A673 (cell line): Measurements from ENCODE around the gene SND1. TPM values are rescaled to one million over a fixed set of nuclear protein-coding genes. Genes with fewer than 3 reads are reported as not detected.

Source experiments
- BruUV-seq: library from RNA; stranded (reverse); fragments of 400-500 nt; replicated peaks from 2 replicates; lab custom pipeline; 2021; lab: Mats Ljungman, UMichigan
- CTCF ChIA-PET: fragments of 300-600 bp; sonication (Branson Sonifier 250); formaldehyde crosslinking; loops from one replicate; lab custom pipeline; 2022; ENCODE audit warnings: antibody characterized with exemption; lab: Charles Lee
- POLR2A ChIA-PET: fragments of 300-600 bp; sonication (Branson Sonifier 250); formaldehyde crosslinking; loops from one replicate; lab custom pipeline; 2022; ENCODE audit warnings: antibody characterized with exemption; ENCODE audit not compliant: low non-redundant PET; lab: Charles Lee
- DNase-seq: peaks from one replicate; pipeline ENCODE4 v3.0.0-alpha.2; 2015; ENCODE audit warnings: low spot score
- H3K27ac ChIP-seq: fragments of 200-600 bp; sonication (generic); 2 replicates; pipeline ENCODE4 v1.5.1; 2016; ENCODE audit warnings: mixed run types, low read depth, mild to moderate bottlenecking, mixed read lengths, antibody characterized with exemption, low read length; ENCODE audit not compliant: poor library complexity, severe bottlenecking
- H3K27me3 ChIP-seq: fragments of 200-600 bp; sonication (generic); replicated peaks from 2 replicates; pipeline ENCODE4 v1.6.1; 2017; ENCODE audit warnings: mixed run types, low read depth, mild to moderate bottlenecking, mixed read lengths, antibody characterized with exemption, low read length; ENCODE audit not compliant: insufficient read depth, poor library complexity
- H3K36me3 ChIP-seq: fragments of 200-600 bp; sonication (generic); 2 replicates; pipeline ENCODE4 v1.6.1; 2016; ENCODE audit warnings: mixed run types, mild to moderate bottlenecking, mixed read lengths, antibody characterized with exemption, low read length; ENCODE audit not compliant: insufficient read depth, poor library complexity, severe bottlenecking
- H3K4me1 ChIP-seq: fragments of 200-600 bp; sonication (generic); 2 replicates; pipeline ENCODE4 v1.6.1; 2017; ENCODE audit warnings: mixed run types, mild to moderate bottlenecking, mixed read lengths, antibody characterized with exemption, low read length; ENCODE audit not compliant: insufficient read depth, poor library complexity, severe bottlenecking
- H3K4me3 ChIP-seq: fragments of 200-600 bp; sonication (generic); 2 replicates; pipeline ENCODE4 v1.5.1; 2016; ENCODE audit warnings: low read depth, mixed run types, mild to moderate bottlenecking, mixed read lengths, low read length; ENCODE audit not compliant: poor library complexity, severe bottlenecking
- H3K9me3 ChIP-seq: fragments of 200-600 bp; sonication (generic); 2 replicates; pipeline ENCODE4 v1.6.1; 2016; ENCODE audit warnings: mixed run types, low read depth, mild to moderate bottlenecking, mixed read lengths, antibody characterized with exemption, low read length; ENCODE audit not compliant: poor library complexity, severe bottlenecking
- CTCF ChIP-seq: fragments of 300-800, 200-600 bp; sonication (generic); conservative IDR thresholded peaks from 2 replicates; pipeline ENCODE4 v1.5.1; 2017; ENCODE audit warnings: low read depth, mild to moderate bottlenecking, antibody characterized with exemption, low read length, moderate library complexity, mixed read lengths
- EZH2 ChIP-seq: fragments of 200-600 bp; sonication (generic); IDR thresholded peaks from 2 replicates; pipeline ENCODE4 v1.6.1; 2017; ENCODE audit warnings: borderline replicate concordance, low read depth, mild to moderate bottlenecking, mixed read lengths, antibody characterized with exemption, low read length; ENCODE audit not compliant: poor library complexity, severe bottlenecking
- intact Hi-C: fragments of 100-400 bp; cut with micrococcal nuclease; formaldehyde crosslinking; loops from one replicate; pipeline ENCODE4 v1.10.0; 2022; ENCODE audit not compliant: unreplicated experiment
- total RNA-seq: library from RNA; stranded (reverse); gene quantifications from 2 replicates; pipeline ENCODE4 v1.2.3, GENCODE V29; 2021

The SND1 gene
- total RNA-seq, 1 experiment from 2014 or later = 177 TPM

- Histone ChIP-seq H3K36me3 (no peaks in the 10 kb centered on the region), H3K9me3 (no peaks in the 10 kb centered on the region), H3K4me3 (no peak overlapping the region), H3K27ac (no peak overlapping the region), H3K27me3 (no peaks in the 10 kb centered on the region), H3K4me1 (no peaks in the 10 kb centered on the region)
- intact Hi-C loops = no loop called here
- CTCF ChIA-PET = no interaction called here
- POLR2A ChIA-PET = no interaction called here
- no peak for DNase-seq
- BruUV-seq = no TSS peak
- TF ChIP-seq CTCF (no peak), EZH2 (no peak)
Measured at GRCh38 chr7:127879436-127879835, 227.4 kb downstream of the SND1 start.

GRCh38 chr7:127879942-127880341 lies 227.9 kb downstream of the SND1 start:
- CTCF ChIA-PET = no interaction called here
- no peaks in the 10 kb centered on the region for H3K9me3 ChIP-seq

GRCh38 chr7:127880454-127880853 lies 228.5 kb downstream of the SND1 start:
- H3K27me3 ChIP-seq = no peaks in the 10 kb centered on the region
- no peak overlapping the region for H3K27ac ChIP-seq
- no TSS peak for BruUV-seq
- H3K4me1 ChIP-seq = peaks cover 1% of the 10 kb centered on the region
- ChIA-PET POLR2A (interaction anchor here (0.6 kb wide), 1 partner anchor 1296 kb away, joined by 12 read pairs; no protein-coding TSS in a partner anchor), CTCF (no interaction called here)
- no peaks in the 10 kb centered on the region for H3K36me3 ChIP-seq
- H3K9me3 ChIP-seq = no peaks in the 10 kb centered on the region
- H3K4me3 ChIP-seq = no peak overlapping the region
- no peak for TF ChIP-seq CTCF
- TF ChIP-seq EZH2 = no peak
- intact Hi-C loops = no loop called here
- DNase-seq = no peak

More at GRCh38 chr7:127879942-127880341, 227.9 kb downstream of the SND1 start:
- DNase-seq = no peak
- H3K4me1 ChIP-seq = no peaks in the 10 kb centered on the region
- no peaks in the 10 kb centered on the region for H3K27me3 ChIP-seq
- H3K36me3 ChIP-seq = no peaks in the 10 kb centered on the region
- intact Hi-C loops = no loop called here
- no peak overlapping the region for H3K4me3 ChIP-seq
- no TSS peak for BruUV-seq
- POLR2A ChIA-PET = no interaction called here
- H3K27ac ChIP-seq = no peak overlapping the region
- TF ChIP-seq CTCF = no peak
- no peak for TF ChIP-seq EZH2
